COR-L47 (cell line): ENCODE results near the gene MUC3A.

Source experiments
- DNase-seq: peaks from one replicate; lab custom pipeline; 2025; lab: John Stamatoyannopoulos, UW

The MUC3A gene

DNA sequence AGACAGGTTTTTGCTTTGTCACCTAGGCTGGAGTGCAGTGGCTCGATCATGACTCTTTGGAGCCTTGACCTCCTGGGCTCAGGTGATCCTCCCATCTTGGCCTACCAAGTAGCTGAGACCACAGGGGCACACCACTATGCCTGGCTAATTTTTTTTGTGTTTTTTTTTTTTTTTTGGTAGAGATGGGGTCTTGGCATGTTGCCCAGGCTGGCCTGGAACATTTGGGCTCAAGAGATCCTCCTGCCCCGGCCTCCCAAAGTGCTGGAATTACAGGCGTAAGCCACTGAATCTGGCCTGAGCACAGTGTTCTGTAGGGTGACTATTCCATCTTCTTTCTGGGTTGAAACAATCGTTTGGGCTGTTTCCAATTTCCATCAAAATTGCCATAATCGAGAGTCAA is 1.5 kb upstream of the MUC3A start:
- DNase-seq, result no peak

DNA sequence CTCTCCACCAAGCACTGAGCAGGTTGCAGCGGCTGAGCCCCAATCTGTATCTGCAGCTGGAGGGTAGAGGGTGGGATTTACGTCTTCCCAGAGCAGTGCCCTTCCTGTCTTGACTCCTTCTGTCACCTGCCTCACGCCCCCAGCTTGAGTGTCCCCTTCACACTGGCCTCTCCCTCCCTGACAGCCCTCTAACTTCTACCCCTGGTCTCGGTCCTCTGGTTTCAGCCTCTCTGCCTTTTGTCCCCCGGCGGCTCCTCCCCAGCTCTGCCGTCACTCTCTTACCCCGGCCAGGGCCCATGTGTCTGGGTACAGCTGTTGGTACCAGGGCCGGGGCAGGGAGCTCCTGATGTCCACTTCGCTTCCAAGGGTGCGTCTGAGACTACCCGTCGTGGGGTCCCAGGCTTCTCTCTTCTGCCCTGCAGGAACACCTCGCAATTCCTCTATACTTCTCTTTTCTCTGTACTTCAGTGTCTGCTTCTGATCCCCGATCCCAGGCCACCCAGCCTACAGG is 654 bp downstream of the MUC3A start:
- DNase-seq, result no peak

DNA sequence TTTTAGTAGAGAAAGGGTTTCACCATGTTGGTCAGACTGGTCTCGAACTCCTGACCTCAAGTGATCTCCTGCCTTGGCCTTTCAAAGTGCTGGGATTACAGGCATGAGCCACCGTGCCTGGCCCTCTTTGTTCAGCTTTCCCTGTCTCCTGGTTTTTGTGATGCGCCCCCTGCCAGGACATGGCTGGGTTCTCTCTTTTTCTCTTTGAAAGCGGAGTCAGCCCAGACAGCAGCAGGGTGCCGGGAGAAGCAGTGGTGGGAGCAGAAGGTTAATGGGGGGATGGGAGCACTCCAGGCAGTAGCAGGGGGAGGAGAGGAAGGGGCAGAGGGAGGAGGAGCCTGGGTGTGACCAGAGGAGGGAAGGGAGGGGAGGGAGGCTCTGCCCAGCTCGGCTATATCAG is 1.8 kb downstream of the MUC3A start:
- DNase-seq, result no peak

DNA sequence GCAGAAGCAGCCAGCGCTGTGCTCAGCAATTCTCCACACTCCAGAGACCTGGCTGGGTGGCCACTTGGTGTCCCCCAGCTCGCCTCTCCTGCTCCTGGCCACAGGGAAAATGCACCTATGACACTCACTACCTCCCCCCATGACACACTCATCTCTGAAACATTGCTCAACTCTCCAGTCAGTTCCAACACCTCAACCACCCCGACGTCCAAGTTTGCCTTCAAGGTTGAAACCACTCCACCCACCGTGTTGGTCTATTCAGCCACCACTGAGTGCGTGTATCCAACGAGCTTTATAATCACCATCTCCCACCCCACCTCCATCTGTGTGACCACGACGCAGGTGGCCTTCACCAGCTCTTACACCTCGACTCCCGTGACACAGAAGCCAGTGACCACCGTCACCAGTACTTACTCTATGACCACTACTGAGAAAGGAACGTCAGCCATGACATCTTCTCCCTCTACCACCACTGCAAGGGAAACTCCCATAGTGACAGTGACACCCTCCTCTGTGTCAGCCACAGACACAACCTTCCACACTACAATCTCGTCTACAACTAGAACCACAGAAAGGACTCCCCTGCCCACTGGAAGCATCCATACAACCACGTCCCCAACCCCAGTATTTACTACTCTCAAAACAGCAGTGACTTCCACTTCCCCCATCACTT is 2.7 kb downstream of the MUC3A start:
- no peak for DNase-seq

DNA sequence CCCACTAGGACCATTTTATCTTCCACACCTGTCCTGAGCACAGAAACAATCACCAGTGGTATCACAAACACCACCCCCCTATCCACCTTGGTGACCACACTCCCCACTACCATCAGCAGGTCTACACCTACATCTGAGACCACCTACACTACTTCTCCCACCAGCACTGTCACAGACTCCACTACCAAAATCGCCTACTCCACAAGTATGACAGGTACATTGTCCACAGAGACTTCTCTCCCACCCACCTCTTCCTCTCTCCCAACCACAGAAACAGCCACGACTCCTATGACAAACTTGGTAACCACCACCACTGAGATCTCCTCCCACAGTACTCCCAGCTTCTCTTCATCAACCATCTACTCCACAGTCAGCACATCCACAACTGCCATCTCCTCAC is 3.3 kb downstream of the MUC3A start:
- DNase-seq, result no peak

DNA sequence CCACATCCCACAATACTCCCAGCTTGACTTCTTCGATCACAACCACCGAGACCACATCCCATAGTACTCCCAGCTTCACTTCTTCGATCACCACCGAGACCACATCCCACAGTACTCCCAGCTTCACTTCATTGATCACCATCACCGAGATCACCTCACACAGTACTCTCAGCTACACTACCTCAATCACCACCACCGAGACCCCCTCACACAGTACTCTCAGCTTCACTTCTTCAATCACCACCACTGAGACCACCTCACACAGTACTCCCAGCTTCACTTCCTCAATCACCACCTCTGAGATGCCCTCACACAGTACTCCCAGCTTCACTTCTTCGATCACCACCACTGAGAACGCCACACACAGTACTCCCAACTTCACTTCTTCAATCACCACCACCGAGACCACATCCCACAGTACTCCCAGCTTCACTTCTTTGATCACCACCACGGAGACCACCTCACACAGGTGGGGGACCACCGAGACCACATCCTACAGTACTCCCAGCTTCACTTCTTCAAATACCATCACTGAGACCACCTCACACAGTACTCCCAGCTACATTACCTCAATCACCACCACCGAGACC is 8.6 kb downstream of the MUC3A start:
- no peak for DNase-seq

DNA sequence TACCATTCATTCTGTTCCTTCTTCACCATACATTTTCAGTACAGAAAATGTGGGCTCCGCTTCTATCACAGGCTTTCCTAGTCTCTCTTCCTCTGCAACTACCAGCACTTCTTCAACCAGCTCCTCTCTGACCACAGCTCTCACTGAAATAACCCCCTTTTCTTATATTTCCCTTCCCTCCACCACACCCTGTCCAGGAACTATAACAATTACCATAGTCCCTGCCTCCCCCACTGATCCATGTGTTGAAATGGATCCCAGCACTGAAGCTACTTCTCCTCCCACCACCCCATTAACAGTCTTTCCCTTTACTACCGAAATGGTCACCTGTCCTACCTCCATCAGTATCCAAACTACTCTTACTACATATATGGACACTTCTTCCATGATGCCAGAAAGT is 10.6 kb downstream of the MUC3A start:
- DNase-seq, result no peak

DNA sequence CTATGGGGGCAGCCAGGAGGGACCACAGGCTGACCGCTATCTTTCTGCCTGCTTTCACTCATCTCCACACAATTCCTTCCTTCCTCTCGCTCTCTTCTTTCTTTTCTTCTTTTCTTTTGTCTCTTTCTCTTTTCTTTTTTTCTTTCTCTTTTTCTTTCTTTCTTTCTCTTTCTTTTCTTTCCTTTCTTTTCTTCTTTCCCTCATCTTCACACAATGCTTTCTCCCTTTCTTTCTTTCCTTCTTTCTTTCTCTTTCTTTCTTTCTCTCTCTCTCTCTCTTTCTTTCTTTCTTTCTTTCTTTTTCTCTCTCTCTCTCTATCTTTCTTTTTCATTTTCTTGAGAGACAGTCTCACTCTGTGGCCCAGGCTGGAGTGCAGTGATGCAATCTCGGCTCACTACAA is 13.2 kb downstream of the MUC3A start:
- no peak for DNase-seq

DNA sequence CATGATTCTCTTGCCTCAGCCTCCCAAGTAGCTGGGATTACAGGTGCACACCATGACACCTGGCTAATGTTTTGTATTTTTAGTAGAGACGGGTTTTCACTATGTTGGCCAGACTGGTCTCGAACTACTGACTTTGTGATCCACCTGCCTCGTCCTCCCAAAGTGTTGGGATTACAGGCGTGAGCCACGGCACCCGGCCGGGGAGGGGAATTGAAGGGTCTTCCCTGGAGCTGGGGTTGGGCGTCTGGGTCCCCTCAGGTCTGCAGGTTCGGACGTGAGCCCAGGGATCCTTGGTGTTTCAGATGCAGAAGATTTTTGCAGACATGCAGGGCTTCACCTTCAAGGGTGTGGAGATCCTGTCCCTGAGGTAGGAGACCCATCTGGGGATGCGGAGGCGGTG is 14.1 kb downstream of the MUC3A start:
- no peak for DNase-seq

DNA sequence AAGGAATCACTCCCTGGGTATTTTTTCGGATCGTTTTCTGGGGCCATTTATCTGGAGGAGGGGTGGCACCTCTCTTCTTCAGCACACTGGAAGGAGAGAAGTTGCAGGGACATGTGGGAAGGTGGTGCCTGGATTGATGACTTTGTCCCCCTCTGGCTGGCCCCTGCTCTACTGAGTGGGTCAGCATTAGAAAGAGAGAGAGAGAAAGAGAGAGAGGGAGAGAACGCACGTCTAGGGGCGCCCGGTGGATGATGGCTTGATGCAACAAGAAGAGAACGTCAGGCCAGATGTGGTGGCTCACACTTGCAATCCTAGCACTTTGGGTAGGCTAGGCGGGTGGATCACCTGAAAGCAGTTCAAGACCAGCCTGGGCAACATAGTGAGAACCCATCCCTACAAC is 14.5 kb downstream of the MUC3A start:
- DNase-seq, result no peak

DNA sequence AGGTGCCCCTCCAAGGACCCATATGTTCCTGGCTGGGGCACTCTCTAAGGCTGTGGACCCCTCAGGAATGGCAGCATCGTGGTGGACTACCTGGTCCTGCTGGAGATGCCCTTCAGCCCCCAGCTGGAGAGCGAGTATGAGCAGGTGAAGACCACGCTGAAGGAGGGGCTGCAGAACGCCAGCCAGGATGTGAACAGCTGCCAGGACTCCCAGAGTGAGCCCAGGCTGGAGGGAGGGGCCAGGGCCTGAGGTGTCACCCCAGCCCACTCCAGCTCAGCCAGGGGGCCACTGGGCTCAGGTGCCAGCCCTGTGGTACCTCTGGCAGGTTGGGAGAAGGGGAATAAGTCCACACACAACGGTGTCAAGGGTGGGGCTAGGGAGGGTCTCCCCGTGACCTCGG is 15.3 kb downstream of the MUC3A start:
- no peak for DNase-seq

DNA sequence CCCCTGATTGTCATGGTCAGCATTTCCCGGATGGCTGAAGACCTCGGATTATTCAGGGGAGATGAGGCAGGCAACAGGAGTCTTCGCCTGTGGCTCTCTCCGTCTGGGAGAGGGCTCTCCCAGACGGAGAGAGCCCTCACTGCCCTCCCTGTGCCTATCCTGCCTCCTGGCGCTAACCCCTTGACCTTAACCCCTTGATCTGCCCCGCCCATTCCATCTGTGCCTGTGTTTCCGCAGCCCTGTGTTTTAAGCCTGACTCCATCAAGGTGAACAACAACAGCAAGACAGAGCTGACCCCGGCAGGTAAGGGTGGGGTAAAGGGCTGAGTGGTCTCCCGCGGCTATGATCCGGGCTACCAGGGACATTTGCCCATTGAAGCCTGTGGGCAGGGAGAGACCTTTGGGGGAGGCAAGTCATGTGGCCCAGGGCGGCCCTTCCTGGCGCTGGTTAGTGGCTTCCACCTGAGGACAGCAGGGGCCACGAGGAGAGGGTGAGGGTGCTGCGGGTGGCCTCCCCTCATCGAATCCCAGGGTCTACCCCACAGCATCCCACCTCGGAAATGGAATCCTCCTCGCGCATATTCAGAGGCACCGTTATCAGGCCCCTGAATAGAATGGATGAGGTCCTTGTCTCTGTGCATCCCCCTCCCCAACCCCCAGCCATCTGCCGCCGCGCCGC is 15.8 kb downstream of the MUC3A start:
- DNase-seq, result no peak

DNA sequence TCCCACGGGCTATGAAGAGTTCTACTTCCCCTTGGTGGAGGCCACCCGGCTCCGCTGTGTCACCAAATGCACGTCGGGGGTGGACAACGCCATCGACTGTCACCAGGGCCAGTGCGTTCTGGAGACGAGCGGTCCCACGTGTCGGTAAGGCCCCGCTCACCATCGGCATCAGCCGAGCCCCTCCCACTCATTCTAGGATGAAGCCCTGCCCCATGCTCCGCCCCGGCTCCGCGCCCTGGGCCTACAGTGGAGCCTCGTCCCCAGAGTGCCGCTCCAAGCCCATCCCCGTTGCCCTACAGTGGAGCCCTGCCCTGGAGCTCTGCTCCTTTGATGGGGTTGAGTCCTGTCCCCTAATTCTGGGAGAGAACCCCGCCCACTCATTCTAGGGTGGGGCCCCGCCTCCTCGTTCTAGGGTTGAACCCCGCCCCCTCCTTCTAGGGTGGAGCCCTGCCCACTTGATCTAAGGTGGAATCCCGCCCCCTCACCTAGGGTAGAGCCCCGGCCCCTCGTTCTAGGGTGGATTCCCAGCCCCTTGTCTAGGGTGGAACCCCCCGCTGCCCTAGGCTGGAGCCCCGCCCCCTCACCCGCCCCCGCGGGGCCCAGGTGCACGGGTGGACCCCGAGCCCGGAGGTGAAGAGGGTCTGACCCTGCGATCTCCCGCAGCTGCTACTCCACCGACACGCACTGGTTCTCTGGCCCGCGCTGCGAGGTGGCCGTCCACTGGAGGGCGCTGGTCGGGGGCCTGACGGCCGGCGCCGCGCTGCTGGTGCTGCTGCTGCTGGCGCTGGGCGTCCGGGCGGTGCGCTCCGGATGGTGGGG is 16.6 kb downstream of the MUC3A start:
- no peak for DNase-seq

DNA sequence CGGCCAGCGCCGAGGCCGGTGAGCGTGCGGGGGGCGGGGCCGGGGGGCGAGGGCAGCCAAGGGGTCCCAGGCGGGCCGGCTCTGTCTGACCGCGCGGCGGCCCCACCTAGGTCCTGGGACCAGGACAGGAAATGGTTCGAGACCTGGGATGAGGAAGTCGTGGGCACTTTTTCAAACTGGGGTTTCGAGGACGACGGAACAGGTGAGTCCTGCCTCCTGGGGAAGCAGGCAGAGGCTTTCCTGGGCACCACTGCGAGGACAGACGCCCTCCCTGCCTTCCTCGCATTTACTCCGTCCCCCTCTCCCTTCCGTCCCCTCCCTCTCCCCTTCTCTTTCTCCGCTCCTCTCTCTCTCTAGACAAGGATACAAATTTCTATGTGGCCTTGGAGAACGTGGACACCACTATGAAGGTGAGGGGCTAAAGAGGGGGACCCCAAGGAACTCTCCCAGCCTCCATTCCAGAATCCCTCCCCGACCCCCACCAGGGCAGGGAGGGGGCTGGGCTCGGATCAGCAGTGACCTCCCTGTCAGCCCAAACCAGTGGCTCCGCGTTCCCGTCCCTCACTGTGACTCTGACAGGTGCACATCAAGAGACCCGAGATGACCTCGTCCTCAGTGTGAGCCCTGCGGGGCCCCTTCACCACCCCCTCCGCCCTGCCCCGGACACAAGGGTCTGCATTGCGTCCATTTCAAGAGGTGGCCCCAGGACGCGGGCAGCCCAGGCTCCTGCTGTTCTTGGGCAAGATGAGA is 17.4 kb downstream of the MUC3A start:
- no peak for DNase-seq

DNA sequence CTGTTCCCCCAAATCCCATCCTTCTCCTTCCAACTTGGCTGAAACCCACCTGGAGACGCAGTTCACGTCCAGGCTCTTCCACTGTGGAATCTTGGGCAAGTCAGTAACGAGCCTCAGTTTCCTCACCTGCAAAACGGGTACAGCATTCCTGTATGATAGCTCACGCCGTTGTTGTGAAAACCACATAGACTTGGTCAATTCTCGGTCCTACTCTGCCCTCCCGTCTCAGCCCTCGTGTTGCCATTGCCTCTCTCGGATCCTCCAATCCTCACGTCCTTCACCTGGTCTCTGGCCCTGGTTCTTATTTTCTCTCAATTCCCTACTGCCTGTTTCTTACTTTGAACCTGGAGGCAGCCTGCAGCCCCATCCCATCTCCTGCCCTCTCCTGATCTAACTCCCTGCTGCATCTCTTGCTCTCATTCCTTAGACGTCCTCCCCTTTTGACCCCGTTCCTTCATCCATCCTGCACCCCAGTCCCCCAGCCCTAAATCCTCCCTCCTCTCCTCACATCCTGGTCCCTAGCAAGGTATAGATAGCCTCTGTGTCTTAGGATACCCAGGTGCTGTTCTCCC is 18.0 kb downstream of the MUC3A start:
- no peak for DNase-seq

DNA sequence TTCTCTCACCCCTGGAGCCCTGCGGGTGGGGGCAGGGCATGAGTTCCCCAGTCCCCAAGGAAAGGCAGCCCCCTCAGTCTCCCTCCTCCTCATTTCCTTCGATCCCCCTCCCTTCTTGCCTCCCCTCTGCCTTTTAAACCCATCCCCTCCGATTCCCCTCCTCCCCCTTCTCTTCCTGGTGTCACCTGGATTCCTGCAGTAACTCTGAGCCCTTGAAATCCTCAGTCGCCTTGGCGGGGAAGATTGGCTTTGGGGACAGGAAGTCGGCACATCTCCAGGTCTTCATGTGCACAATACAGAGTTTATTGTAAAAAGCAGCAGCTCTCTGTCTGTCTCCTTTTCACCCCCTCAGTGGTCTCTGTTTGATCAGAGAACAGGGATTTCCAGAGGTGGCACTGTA is 18.7 kb downstream of the MUC3A start:
- DNase-seq, result no peak

DNA sequence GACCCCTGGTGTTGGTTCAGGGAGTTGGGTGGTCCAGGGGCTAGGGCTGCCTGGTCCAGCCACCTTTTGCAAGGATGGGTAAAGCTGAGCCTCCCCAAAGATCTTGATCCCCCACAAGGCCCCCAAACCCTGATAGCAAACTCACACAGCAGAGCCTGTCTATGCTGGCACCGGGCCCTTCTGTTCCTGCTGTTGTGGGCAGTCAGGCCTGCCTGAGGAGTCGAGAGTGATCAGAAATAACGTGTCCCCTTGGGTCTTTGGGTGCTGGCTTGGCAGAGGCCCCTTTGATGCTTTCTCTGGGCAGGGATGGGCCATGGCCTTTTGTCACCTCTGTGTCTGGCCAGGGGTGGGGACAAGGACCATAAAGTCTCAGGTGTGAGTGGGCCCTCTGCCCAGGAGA is 19.3 kb downstream of the MUC3A start:
- DNase-seq, result no peak

DNA sequence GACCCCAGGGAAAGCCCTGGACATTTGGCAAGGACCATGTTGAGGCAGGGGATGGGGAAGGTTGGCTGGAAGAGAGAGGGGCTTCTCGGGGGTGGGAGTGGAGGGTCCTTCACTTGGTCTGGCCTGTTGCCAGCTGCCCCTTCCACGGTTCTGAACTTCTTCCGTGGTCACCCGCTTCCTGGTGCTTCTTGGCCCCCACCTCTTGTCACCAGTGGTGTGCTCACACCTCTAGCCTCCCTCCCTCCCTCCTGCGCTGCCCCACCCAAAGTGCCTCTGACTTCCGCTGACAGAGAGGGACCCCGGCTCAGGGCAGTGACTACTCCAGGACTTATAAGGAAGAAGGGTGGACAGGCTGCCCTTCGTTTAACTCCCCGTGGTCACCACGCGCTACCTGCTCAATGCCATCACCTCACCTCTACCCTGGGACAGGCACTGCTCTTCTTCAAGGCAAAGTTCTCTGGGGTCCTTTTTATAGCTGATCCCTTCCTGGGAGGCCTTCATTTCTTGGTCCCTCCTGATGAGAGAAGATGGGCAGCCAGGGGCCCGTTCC is 19.8 kb downstream of the MUC3A start, which contains the start of gene MUC12:
TSS of gene MUC12 (plus strand) at position 500 of the 550 bp plus-strand sequence. CDS start 58 bp downstream, outside the sequence.
- no peak for DNase-seq

DNA sequence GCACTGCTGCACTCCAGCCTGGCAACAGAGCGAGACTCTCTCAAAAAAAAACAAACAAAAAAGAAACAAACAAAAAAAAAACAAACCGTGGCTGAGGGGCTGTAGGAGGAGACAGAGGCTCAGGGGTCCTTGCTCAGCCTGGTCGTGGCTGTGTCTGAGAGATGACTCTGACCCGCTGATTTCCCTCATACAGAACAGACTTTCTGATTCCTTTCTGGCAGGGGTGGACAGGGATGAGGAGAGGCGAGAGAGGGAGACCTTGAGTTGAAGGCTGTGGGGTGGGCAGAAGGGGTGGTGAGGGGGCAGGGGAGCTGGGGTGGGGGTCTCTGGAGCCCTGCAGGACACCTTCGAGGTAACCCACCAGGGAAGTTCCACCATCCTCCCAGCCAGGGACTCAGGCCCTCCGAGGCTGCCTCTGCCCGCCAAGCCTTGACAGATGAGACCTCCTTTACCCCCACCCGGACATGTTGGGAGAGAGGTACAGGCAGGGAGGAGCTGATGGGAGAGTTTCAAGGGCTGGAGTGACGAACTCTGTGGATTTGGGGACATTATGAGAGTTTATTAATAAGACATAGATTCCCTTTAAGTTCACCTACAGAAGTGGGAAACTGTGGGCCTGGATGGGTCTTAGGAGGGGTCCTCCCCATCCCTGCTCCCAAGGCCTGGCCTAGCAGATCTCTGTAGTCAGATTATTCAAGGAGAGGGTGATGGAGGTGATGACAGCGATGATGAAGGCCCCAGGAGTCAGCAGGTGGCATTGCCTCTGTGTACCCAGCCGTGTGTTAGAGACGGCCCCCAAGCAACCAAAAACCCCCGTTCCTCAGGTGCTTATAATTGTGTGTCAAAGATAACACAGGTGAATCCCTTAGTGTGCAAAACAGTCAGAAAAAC is 22.0 kb downstream of the MUC3A start:
- DNase-seq, result no peak

DNA sequence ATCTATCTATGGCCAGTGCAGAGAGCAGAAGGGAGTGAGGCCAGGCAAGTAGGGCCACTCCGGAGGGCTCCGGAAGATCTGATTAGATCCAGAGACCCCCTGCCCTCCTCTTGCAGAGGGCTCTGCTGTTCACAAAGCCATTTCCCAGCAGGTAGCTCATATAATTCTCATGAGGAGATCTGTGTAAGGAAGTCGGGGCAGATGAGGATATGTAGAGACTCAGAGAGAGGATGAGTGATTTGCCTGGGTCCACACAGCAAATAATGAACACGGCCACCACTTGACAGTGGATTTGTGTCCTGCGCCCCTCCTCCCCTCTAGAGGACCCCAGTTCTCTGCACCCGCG is 22.6 kb downstream of the MUC3A start:
- DNase-seq, result no peak
